Lower leg skin (tissue), 3 donors: ENCODE measurements around the gene HLA-DRA.

ENCODE experiments used
- POLR2A ChIP-seq, 2 donors: fragments of 450-650 bp; IDR thresholded peaks; one replicate each; pipeline ENCODE4 v1.6.1; 2016 to 2017; ENCODE audit warnings: antibody characterized with exemption in 2 of 2, mild to moderate bottlenecking in 1 of 2, moderate library complexity in 1 of 2
- TF ChIP-seq, protein P1 (sequence below), 3 donors: fragments of 450-650 bp; IDR thresholded peaks; one replicate each; pipeline ENCODE4 v1.5.1; 2016; ENCODE audit warnings: antibody characterized with exemption in 3 of 3, mild to moderate bottlenecking in 3 of 3, moderate library complexity in 2 of 3

DNA sequence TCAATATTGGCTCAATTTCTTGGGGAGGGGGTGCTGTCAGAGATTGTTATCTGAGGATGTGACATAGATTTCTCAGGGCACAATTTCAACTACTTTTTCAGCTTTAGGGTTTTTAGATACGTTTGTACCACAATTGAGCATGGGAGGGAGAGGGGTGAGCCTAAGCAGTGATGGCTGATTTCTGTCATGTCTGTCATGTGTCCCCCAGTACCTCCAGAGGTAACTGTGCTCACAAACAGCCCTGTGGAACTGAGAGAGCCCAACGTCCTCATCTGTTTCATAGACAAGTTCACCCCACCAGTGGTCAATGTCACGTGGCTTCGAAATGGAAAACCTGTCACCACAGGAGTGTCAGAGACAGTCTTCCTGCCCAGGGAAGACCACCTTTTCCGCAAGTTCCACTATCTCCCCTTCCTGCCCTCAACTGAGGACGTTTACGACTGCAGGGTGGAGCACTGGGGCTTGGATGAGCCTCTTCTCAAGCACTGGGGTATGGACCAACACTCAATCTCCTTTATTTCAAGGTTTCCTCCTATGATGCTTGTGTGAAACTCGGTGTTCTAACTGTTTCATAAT is 3.4 kb downstream of the HLA-DRA start:
- TF ChIP-seq, protein P1, sequence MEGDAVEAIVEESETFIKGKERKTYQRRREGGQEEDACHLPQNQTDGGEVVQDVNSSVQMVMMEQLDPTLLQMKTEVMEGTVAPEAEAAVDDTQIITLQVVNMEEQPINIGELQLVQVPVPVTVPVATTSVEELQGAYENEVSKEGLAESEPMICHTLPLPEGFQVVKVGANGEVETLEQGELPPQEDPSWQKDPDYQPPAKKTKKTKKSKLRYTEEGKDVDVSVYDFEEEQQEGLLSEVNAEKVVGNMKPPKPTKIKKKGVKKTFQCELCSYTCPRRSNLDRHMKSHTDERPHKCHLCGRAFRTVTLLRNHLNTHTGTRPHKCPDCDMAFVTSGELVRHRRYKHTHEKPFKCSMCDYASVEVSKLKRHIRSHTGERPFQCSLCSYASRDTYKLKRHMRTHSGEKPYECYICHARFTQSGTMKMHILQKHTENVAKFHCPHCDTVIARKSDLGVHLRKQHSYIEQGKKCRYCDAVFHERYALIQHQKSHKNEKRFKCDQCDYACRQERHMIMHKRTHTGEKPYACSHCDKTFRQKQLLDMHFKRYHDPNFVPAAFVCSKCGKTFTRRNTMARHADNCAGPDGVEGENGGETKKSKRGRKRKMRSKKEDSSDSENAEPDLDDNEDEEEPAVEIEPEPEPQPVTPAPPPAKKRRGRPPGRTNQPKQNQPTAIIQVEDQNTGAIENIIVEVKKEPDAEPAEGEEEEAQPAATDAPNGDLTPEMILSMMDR (IDR thresholded peaks at IDR 0.05): no peak
- no peak for TF ChIP-seq POLR2A (IDR thresholded peaks at IDR 0.05)
